GM19238 (cell line): Measurements from ENCODE around the gene CMIP.

Source experiments
- DNase-seq: peaks from one replicate; pipeline ENCODE4 v3.0.0; 2011; ENCODE audit warnings: low spot score; ENCODE audit not compliant: insufficient read length

Gene CMIP

DNA sequence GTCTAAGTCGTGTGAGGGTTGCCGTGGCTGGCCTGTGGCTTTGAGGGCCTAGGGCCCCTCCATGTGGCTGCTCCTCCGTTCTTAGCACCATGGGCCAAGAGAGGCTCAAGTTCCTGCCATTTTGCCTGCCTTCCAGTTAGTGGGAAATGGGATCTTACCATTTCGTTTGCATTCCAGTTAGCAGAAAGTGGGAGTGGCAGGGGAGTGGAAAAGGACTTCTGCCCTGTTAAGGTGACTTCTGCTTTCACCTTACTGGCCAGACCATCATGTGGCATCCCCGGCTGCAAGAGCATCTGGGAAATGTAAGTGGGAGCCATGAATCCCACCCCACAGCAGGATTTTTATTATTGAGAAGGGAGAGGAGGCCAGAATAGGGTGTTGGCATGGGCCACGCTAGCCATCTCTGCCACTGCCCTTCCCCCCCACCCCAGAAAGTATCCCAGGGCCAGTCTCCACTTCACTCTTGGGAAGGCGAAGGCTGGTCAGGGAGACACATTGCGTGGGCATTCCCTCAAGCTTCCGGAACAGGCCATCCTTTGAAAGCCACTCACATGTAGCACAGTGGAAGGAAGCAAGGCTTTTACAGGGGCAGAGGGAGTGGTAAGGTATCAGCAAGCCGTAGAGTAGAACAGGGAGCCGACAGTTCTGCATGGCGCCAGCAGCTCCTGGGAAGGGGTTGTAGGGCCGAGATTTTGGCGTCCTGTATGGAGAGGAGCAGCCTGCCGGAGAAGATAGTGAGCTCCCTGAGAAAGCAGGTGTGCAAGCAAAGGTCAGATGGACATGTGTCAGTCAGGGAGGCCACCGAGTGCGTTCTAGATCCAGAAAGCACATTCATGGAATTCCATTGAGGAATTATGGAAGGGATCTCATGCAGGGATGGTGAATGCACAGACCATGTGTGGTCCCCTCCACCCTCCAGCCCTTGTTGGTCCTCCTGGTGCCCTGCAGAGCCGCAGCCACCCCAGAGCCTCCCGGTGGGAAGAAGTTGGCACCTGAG lies 33.4 kb downstream of the CMIP start:
- DNase-seq = no peak

DNA sequence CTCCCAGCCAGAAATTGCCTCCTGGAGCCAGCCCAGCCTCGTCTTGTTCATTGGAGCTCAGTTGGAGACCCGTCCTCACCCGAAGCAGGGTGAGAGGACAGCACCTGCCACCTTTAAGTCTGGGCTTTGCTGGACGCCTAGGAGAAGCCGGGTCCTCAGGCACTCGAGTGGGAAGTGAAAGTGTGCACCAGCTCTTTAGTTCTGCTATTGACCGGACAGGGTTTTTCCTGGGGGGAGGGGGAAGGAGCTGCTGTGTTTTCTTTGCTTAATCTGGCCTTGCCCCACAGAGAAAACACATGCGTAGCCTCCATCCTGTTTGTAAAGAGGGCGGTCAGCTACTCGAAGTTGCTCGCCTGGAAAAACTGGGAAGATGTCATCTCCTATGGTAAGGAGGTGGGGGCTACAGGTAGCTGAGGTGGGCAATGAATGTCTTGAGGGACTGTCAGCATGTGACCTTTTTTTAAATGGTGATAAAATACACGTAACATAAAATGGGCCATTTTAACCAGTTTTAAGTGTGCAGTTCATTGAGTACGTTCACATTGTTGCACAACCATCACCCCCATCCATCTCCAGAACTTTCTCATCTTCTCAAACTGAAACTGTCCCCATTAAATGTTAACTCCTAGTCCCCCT lies 34.4 kb downstream of the CMIP start:
- peak; percentile 79 for DNase-seq

DNA sequence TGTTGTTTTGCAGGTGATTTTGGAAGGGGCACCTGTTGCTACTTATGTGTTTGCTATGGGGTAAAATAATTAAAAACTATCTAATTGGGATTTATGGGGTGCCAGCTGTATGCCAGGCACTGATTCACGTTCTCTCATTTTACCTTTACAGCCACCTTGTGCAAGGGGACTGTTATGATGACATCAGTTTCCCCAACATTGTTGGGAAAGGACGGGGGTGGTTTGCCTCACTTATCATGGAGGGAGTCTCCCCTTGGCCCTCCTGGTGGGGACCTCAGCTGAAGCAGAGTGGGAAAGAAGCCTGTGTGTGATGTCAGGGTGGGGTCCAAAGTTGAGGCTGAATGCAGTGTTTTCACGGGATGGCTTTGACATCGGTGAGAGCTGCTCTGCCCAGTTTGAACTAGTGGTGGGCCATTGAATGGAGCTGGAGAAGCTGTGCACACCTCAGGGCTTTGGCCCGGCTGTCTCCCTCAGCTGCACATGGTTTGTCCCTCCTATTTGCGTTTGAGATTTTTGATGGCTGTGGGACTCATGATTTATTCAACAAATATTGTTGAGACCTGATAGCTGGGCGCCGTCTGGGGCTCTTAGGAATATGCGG lies 36.1 kb downstream of the CMIP start:
- DNase-seq = no peak

DNA sequence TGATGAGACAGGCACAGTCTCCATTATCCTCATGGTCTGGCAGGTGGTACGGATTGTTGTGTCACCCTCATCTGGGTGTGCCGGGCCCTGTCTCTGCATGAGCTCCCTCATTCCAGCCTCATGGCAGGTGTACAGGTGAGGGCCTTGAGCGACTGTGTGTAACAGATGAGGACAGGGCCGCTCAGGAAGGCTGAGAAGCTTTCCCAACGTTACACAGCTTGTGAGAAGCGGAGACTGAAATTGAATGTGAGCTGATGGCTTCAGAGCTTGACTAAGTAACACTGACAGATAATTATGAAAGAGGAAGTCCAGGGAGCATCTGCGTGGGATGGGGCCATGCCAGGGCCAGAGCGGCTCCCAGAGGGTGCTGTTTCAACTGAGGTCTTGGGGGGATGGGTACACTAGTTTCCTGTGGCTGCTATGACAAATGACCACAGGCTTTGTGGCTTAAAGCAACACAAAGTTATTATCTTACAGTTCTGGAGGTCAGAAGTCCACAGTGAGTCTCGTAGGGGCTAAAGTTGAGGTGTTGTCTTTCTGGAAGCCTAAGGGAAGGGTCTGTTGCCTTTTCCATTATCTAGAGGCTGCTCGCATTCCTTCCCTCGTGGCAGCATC lies 36.7 kb downstream of the CMIP start:
- peak; percentile 92 for DNase-seq

DNA sequence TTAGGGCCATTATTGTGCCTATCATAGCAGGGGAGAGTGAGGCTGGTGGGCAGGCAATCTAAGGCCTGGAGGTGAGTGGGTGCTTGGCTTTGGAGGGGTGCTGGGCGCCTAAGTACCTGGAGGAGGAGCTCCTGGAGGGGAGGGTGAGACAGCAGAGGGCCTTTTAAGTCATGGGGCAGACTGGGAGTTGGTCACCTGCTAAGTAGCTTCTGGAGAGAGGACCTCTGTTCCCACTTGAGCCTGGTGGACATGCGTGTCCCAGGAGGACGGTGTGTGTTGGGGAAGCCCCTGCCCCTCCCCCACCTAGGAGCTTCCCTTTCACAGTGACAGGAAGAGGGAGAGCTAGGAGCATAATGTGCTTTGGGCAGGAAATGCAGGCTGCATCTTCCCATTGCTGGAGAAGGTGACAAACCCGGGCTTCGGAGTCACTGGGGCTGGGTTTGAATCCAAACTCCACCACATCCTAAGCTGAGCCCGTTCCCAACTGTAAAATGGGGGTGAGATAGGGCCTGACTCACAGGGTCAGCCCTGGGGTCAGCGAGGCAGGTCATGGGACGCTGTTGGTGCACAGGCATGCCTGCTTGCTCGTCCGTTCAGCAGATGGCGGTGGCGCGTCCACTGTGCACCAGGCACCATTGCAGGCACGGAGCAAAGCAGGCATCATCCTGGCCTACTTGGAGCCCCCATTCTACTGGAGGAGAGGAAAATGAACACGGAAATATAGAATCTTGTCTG lies 37.9 kb downstream of the CMIP start:
- no peak for DNase-seq

DNA sequence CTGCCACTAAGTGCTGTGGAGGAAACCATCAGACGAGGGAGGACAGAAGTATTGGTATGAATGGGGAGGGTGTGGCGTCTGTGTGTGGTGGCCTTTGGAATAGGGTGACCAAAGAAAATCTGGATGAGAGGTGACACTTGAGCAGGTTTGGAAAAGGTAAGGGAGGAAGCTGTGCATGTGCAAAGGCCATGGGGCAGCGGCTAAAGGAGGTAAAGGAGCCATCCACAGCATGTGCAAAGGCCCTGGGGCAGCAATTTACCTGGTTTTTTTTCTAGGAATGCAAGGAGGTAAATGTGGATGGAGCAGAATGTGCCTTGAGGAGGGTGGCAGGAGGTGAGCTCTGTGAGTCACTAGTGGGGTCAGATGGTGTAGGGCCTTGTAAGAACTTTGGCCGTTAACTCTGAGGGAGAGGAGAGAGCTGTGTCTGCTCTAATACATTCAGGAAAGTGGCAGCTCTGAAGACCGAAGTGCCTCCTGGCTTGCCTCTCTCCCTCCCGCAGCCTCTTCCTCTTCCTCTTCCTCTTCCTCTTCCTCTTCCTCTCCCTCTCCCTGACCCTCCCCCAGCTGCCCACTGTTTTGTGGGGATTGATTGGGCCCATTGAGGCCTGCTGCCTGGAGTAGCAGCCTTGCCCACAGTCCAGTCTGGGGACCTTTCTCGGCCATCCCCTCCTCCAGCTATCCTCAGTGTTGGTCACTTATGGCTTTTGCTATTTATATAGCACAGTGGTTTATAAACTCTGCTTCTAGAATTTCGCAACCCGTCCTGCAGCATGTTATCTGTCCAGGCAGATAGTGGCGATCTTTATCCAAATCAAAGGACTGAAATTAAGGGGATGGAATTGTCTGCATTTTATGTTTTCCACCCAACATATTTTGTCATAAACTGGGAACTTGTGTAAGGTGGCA lies 38.7 kb downstream of the CMIP start:
- no peak for DNase-seq

DNA sequence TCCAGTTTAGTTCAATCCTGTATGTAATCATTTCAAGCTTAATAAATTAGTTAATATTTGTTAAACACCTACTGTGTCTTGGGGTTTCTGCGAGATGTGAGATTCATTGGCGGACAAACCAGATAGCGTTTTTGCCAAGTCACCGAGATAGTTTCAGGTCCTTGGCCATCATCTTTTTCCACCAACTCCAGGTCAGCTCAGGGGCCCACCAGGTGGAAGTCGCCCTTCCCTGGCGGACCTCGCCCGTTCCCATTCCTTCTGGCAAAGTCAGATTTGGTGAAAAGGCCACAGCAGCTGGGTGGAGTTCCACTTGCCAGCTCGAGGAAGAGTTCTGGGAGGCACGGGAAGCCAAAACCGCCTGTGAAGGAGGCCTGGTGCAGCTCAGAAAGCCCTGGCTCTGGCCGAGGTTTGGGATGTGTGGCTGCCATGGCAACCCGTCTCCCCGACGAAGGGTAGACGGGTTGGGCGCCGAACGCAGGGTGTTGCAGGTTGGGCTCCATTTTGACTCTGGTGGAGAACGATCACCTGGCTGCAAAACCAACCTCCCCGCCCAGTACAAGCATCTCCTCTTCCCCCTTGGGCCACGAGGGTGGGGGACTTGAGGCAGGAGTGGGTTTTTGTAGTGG lies 39.5 kb downstream of the CMIP start:
- no peak for DNase-seq

DNA sequence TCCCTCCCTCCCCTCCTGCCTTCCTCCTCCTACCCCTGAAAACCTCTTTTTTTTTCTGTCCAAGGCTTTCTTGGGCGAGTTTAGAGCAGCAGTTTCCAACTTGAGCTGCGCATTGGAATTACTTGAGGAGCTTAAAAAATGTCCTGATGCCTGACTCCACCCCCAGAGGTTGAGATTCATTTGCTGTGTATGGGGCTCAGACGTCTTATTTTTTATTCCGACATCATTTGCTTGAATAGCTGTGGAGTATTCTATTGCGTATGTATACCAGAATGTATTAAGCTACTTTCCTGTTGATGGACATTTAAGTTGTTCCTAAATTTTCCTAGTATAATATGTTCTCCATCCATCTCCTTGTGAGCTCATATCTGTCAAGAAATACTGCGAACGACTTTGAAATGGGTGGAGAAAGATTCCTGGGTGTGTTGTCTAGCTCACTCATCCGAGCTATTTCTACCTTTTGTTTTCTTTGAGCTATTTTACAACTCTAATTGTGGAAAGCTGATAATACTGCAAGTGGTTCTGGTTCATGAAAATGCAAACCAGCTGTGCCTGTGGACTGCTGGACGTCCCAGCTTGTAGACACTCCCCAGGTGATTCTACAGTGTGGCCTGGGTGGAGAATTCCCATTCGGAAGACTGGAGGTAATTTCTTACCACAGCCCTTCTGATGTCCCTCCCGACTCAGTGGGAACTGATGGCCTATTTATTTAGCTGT lies 40.5 kb downstream of the CMIP start:
- no peak for DNase-seq

DNA sequence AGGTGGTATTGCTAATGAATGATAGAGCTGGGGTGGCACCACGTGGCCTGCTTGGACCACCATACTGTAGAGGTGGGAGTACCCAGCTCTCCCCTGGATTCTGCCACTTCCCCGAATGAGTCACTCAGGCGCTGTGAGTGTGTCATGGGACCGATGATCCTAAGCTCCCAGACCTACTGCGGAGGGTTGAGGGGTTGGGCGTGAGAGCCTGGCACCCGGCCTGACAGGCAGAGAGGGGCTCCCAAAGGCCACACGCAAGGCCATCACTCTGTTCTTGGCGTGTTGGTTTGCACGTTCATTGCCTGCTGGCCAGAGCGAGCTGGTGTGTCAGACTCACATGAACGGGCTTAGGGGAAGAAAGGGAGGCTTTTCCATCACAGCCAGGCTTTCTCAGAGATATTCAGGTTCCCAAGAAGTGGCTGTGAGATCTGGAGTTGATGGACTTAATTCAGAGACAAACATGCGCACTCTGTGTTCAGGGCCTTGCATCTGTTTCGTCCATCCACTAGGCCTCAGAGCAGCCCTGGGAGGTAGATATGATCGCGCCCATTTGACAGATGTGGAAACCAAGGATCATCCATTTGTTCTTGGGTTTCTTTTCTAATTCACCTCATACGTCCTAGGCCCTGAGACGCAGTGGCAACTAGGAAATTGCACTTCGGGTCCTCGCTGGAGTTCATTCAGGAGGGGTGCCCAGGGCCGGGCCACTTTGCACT lies 41.4 kb downstream of the CMIP start:
- DNase-seq = no peak

DNA sequence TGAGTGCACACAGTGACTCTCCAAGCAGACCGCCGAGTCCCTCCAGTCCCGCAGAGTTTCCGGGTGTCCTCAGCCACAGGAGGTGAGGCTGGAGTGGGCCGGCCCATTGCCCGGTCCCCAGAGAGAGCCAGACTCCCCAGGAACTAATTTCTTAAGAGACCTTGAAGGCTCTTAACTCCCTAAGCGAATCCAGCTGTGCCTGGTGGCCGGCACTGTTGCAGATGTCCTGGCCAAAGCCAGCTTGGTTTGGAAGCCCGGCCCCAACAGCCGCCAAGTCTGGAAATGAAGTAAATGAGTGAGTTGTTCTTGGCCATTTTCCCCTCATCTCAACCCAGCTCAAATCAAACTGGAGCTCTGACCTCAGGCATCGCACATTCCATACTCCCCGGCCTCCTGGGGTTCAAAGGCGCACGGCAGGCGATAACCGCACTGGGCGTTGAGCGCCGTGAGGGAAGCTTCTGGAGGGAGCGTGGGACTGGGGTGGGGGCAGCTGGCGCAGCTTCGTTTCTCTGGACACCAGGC lies 42.0 kb downstream of the CMIP start:
- no peak for DNase-seq

DNA sequence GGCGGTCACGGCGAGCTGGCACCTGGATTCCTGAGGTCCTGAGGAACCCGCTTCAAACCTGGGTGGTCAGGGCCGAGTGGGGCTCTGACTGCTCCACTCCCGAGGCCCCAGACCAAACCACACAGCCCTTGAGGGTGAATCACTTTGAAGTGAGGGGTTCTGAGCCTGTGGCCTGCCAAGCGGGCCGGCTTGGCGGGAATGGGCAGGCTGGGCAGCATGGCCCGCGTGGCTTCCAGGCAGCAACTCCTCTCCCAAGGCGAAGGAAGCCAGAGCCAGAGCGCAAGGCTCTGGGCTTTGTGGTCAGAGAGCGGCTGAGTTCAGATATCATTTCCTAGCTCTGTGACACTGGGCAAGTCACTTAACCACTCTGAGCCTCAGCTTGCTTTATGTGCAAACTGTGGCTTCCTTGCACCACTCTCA lies 42.7 kb downstream of the CMIP start:
- no peak for DNase-seq

DNA sequence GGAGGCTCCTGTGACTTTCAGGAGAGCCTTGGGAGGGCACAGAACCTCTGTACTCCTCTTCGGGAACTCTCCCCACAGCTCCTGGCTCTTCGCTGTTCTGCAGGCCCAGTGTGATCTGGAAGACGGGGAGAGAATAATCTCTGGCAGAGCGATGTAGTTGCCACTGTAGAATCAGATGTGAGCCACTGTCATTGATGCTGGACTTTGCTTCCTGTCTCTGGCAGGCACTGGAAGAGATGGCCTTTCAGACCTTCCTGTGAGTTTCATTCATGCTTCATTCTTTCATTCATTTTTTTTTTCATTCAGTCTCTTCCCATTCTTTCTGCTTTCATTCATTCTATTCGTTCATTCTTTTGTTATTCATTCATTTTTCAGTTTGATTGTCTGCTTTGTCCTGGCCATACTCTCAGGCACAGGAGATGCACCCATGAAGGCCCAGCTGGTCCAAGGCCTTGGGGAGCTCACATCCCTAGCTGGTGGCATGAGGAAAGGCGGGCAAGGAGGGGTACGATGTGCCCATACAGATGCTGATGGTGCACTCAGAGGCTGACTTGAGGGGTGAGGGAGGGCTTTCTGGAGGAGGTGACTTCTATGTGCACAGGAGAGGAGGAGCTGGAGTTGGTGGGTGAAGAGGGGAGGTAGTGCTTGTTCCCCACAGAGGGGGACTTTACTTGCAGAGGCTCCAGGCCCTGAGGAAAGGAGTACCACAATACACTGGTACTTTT lies 44.2 kb downstream of the CMIP start:
- DNase-seq = no peak

DNA sequence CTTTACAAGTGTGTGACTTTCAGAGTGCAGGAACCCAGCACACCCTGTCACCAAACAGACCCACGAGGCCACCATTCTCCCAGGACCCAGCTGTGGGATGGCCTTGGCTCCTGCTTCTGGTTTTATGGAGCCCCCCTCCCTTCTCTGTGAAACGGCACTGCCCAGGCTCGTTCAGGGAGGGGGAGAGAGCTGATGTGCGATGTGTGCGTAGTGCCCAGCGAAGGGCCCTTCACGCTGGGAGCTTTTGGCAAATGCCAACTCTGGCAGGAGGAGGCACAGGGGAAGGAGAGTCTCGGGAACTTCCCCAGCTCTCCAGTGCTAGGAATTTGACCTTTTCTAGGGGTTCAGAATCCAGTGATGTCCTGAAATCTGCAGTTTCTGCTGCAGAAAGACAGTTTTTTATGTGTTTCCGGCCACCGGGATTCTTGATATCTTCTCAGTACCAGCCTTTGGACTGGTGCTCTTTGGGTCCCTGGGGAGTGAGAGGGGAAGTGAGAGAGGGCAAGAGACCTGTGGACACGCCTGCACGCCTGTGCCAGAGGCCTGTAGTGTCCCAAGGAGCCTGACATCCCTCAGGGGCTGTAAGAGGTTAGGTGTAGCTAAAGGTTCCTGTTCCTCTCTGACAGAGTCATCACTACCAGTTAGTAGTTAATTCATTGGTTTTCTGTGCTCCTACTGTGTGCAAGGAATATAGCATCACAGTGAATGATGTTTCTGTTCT lies 45.1 kb downstream of the CMIP start:
- no peak for DNase-seq

DNA sequence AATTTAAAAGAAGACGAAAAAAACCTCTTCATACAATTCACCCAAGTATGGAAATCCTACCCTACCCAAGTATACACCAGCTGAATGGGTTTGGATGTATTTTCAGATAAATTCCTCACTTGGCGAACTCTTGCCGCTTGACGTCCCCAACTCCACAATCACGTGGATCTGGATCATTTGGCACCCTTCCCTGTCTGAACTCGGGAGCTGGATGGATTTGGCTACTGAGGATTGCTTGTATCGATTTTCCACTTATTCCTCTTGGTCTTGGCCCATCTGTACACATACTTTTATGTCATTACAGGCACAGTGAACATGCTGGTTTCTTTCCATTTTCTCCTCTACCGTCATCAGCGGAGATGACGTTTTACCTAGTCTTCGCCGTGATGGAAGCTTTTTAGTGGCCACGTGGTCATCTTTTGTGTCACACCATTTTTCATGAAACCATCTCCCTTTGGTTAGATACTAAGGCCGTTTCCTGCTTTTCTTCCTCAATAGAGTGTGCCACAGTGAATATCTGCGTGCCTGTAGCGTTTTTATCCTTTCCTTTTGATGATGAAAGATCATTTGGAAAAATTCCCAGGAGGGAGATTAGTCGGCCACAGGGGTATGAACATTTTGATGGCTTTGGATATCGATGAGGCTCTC lies 47.1 kb downstream of the CMIP start:
- DNase-seq = no peak

DNA sequence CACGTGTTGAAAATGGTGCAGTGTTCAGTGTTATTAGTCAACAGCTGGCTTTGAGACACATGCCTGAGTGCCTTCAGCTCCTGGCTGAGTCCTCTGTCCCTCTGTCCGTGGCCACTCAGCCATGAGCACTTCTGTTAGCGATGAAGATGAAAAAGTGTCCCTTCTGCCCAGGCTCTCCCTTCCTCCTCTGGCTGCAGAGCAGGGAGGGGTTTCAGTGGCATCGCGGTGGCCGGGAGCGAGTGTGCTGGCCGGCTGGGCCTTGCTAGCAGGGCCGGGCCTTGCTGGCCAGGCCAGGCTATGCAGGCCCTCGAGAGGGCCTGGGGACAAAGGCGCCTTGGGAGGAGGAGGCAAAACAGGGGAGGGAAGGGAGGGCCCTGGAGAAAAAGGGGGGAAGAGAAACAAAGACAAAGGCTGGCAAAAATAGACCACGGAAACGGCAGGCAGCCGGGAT lies 47.7 kb downstream of the CMIP start:
- no peak for DNase-seq
